ENCODE results near the gene NDUFC2.
"Not testable (repeated sequence)": the region's sequence is repeated elsewhere in the genome, so short reads cannot be mapped to it uniquely, and the experiment has no call there.

Gene NDUFC2

DNA sequence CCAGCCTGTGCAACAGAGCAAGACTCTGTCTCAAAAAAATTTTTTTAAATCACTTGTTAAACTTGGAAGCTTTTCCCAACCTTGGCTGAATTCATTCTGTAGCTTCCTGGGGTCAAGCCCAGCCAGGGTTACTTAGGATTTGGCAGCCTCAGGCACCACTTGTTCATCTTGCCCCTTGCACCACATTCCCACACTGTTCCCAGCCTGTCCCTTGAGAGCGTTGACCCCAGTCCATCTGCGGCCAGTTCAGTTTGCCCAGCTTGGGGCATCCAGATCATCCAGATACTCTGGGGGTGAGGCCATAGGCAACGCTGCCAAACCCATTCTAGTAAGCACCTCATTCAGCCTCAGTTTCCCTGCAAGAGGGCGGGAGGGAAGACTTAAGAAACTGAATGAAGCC lies 24.7 kb downstream of the NDUFC2 start:
- DNase-seq (ENCODE audit: low read depth, low spot score): no peak

- no peak for DNase-seq (ENCODE audit: low read depth, low spot score)
Observed at GRCh38 chr11:78050964-78051831, 28.5 kb downstream of the NDUFC2 start.

DNA sequence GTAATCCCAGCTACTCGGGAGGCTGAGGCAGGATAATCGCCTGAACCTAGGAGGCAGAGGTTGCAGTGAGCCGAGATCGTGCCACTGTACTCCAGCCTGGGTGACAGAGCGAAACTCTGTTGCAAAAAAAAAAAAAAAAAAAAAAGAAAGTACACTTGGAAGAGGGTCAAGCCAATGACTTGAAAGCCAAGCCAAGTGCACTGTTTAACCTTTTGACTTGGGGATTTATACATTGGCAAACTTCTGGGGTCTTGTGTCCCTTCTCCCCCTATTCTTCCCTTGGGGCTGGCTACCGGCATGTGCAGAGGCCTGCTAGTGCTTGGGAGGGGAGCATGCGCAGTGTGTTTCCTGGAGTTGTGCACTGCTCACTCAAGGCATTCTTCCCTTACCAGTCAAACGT lies 30.3 kb downstream of the NDUFC2 start:
- no peak for DNase-seq (ENCODE audit: low read depth, low spot score)

- DNase-seq (ENCODE audit: low read depth, low spot score): no peak
Observed at GRCh38 chr11:78048561-78048960, 31.1 kb downstream of the NDUFC2 start.

DNA sequence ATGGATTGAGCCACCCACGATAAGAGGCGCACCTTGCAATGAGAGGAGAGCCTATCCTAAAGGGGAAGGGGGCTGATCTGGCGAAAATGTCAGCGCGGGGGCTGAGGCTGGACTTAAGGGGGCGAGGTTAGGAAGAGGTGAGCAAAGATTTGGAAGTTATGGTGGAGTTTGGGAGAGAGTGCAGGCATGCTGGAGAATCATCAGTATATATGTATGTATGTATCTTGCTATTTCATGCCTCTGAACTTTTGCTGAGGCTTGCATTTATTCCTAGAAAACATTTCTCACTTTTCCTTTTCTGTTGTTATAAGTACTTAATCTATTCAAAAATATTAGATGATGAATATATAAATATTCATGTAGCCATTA lies 33.2 kb downstream of the NDUFC2 start:
- DNase-seq (ENCODE audit: low read depth, low spot score): no peak

- peak; percentile 53 for DNase-seq (ENCODE audit: low read depth, low spot score)
Observed at GRCh38 chr11:78045851-78046485, 33.7 kb downstream of the NDUFC2 start.

GRCh38 chr11:78044706-78045105 lies 35.0 kb downstream of the NDUFC2 start:
- DNase-seq (ENCODE audit: low read depth, low spot score): no peak

DNA sequence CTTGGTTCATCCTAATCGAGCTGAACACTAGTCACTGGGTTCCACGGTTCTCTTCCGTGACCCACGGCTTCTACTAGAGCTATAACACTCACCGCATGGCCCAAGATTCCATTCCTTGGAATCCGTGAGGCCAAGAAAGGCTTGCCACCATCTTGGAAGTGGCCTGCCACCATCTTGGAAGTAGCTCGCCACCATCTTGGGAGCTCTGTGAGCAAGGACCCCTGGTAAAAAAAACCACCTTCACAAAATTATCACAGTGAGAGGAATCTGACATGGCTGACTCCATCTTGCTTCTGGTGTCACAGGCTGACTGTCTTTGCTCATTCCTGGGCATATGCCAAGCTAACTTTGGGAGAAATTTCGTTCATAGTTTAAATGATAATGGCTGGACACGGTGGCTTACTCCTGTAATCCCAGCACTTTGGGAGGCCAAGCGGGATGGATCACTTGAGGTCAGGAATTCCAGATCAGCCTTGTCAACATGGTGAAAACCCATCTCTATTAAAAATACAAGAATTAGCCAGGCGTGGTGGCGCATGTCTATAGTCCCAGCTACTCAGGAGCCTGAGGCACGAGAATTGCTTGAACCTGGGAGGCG lies 37.7 kb downstream of the NDUFC2 start:
- DNase-seq (ENCODE audit: low read depth, low spot score): no peak

DNA sequence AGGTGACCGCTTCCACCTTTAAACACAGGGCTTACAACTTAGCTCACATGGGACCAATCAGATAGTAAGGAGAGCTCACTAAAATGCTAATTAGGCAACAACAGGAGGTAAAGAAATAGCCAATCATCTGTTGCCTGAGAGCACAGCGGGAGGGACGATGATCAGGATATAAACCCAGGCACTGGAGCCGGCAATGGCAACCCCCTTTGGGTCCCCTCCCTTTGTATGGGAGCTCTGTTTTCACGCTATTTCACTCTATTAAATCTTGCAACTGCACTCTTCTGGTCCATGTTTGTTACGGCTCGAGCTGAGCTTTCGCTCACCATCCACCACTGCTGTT lies 38.3 kb downstream of the NDUFC2 start:
- not testable (repeated sequence) for DNase-seq (ENCODE audit: low read depth, low spot score)

GRCh38 chr11:78040691-78041379 lies 38.8 kb downstream of the NDUFC2 start:
- no peak for DNase-seq (ENCODE audit: low read depth, low spot score)

DNA sequence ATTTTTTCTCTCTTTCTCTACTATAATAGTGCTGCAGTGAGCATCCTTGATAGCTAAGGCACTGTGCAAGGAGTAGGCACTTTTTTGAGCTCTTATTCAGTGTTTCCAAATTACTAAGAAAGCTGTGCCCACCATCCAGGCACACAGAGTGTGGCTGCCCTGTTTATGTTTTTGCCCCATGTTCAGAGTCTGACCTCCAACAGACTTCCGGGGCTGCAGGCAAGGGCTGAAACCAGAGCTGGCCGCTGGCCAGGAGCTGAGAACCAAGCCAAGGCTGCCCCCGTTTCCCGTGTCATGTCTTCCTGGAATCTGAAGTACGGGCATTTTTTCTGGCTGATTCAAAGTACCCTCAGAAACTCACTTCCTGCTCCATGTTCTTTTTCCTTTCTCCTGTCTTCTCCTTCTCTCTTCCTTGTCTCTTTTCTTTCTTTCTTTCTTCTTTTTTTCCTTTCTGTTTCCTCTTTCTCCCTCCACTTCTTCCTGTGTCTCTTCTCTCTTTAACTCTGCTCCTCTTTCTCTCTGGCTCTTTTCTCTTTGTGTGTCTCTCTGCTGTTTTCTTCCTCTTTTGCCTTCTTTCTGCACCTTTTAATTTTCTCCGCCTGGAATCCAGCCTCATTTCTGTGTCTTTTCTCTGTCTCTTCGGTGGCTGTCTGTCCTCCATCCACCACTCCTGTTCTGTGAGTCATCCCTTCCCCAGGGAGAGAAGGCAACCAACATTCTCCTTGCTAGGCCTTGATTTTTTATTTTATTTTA lies 39.6 kb downstream of the NDUFC2 start:
- no peak for DNase-seq (ENCODE audit: low read depth, low spot score)

- DNase-seq (ENCODE audit: low read depth, low spot score): no peak
Observed at GRCh38 chr11:78039391-78039918, 40.2 kb downstream of the NDUFC2 start.

DNA sequence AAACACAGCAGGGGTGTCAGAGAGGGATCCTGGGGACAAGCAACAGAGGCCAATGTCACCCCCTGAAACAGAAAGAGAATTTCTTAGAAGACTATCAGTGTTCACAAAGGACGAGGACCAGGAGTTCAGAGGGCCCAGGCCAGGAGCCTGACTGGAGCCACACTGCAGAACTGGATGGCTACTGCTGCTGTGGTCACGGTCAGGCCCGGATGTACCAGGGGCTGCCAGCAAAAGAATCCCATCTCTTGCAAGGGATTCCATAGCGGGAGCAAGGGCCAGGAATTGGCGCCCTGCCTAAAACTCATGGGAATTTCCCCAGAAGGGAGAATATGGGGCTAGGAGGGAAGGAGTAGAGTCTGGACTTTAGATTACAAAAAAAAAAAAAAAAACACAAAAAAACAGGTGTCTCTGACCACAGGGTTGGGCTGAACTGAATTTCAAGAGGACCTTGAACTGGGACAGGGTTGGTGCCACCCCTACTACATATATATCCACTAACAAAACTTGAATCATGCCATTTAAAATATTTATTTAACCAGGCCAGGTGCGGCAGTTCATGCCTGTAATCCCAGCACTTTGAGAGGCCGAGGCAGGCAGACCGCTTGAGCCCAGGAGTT lies 40.9 kb downstream of the NDUFC2 start:
- no peak for DNase-seq (ENCODE audit: low read depth, low spot score)

DNA sequence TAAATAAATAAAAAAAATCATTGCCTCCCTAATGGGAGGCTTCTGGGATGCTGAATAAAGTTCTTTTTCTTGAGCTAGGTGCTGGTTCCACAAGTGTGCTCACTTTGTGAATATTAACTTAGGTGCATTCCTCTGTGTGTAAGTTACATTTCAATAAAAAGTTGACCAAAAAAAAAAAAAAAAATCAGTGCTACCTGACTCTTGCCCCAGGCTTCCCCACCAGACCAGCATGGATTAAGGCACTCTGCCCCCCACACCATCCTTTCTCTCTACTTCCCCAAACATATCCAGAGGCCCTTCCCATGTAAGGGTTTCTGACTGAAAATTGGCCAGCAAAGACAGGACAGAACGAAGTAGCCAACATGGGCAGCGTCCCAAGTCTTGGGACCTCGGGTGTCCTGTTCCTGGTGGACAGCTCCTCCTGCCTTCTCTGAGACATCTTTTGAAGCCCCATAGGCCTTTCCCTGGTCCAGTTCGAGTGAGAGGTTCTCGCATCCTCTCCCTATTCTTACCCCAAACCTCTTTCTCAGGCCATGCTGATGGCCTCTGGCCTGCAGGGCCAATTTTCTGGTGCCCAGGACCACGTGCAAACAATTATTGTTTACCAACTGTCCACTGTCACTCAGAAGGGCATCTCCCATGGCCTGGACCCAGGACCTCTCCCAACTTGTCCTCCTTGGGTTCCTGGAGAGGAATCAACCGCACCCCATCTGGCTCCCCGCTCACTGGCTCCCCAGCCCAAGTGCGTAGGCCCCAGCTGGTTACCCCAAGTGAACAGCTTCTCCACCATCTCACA lies 41.6 kb downstream of the NDUFC2 start:
- DNase-seq (ENCODE audit: low read depth, low spot score): no peak

DNA sequence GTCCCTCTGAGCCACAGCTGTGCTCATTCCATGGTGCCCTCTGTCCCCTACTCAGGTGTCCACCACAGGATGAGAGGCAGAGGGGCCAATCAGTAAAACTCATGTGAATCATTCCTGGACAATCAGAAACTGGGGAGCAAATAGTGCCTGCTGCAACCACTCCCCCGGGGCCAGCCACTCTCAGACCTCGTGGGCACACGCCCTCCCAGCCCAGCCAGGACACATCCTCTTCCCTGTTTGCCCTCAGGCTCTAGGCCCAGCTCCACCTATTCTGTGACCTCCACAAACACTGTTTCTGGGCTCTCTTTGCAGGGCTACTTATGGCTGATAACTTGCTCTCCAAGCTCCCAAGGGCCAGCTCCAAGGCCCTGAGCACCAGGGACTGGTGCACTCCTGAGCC lies 42.6 kb downstream of the NDUFC2 start:
- DNase-seq (ENCODE audit: low read depth, low spot score): no peak

- no peak for DNase-seq (ENCODE audit: low read depth, low spot score)
Observed at GRCh38 chr11:78036313-78036712, 43.3 kb downstream of the NDUFC2 start.

GRCh38 chr11:78034623-78035022 lies 45.0 kb downstream of the NDUFC2 start:
- no peak for DNase-seq (ENCODE audit: low read depth, low spot score)

- DNase-seq (ENCODE audit: low read depth, low spot score): no peak
Observed at GRCh38 chr11:78033040-78033439, 46.6 kb downstream of the NDUFC2 start.

DNA sequence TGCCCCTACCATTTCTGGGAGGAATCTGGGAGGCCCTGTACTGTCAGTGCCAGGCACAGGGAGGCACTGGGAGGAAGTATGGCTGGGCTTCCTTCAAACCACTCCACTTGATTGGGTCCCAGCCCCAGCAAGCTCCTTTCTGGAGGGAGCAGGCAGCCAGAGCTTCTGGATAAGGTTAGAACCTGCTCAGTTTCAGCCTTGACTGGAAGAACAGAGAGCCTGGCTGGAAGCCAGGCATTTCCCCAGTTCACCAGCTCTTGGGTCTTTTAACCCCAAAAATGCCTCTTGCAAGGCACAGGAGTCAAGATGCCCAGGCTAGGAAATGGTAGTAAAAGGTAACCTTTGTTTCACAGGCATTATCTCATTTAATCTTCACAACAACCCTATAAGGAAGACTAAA lies 47.6 kb downstream of the NDUFC2 start:
- DNase-seq (ENCODE audit: low read depth, low spot score): no peak

- no peak for DNase-seq (ENCODE audit: low read depth, low spot score)
Observed at GRCh38 chr11:78031629-78032028, 48.0 kb downstream of the NDUFC2 start.

All from activated naive CD8-positive, alpha-beta T cell treated with anti-CD3 and anti-CD28 coated beads, Interleukin-2, amount 50 U/mL, for 16 hours (primary cell).